Panc1 (cell line): ENCODE measurements around the gene FARS2.

Experiments
- POLR2AphosphoS5 ChIP-seq: IDR thresholded peaks from 2 replicates; pipeline ENCODE4 v1.6.1; 2012; ENCODE audit warnings: mild to moderate bottlenecking, low read depth, low read length, moderate library complexity
- SIN3A ChIP-seq: IDR thresholded peaks from 2 replicates; pipeline ENCODE4 v1.6.1; 2012; ENCODE audit warnings: low read depth, mild to moderate bottlenecking, low read length, moderate library complexity, borderline replicate concordance; ENCODE audit not compliant: insufficient read depth
- TCF7L2 ChIP-seq: IDR thresholded peaks from 2 replicates; pipeline ENCODE4 v1.6.1; 2011; ENCODE audit warnings: mild to moderate bottlenecking, low read depth, low read length, inconsistent platforms
- TF ChIP-seq, protein P1 (sequence below), 2 experiments: IDR thresholded peaks; 2 replicates each; pipeline ENCODE4 v1.6.1; 2011 to 2012; ENCODE audit warnings: low read depth in 2 of 2, control low read depth in 1 of 2, low read length in 1 of 2, mild to moderate bottlenecking in 1 of 2, moderate library complexity in 1 of 2; ENCODE audit not compliant: insufficient read depth in 1 of 2
- TF ChIP-seq, protein P2 (sequence below): fragments of 450-650 bp; IDR thresholded peaks from 2 replicates; pipeline ENCODE4 v1.5.1; 2017; ENCODE audit warnings: mild to moderate bottlenecking

GRCh38 chr6:5378331-5378730 is 117.0 kb downstream of the FARS2 start:
- TF ChIP-seq, protein P1, sequence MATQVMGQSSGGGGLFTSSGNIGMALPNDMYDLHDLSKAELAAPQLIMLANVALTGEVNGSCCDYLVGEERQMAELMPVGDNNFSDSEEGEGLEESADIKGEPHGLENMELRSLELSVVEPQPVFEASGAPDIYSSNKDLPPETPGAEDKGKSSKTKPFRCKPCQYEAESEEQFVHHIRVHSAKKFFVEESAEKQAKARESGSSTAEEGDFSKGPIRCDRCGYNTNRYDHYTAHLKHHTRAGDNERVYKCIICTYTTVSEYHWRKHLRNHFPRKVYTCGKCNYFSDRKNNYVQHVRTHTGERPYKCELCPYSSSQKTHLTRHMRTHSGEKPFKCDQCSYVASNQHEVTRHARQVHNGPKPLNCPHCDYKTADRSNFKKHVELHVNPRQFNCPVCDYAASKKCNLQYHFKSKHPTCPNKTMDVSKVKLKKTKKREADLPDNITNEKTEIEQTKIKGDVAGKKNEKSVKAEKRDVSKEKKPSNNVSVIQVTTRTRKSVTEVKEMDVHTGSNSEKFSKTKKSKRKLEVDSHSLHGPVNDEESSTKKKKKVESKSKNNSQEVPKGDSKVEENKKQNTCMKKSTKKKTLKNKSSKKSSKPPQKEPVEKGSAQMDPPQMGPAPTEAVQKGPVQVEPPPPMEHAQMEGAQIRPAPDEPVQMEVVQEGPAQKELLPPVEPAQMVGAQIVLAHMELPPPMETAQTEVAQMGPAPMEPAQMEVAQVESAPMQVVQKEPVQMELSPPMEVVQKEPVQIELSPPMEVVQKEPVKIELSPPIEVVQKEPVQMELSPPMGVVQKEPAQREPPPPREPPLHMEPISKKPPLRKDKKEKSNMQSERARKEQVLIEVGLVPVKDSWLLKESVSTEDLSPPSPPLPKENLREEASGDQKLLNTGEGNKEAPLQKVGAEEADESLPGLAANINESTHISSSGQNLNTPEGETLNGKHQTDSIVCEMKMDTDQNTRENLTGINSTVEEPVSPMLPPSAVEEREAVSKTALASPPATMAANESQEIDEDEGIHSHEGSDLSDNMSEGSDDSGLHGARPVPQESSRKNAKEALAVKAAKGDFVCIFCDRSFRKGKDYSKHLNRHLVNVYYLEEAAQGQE (IDR thresholded peaks at IDR 0.05; ENCODE audit: insufficient read depth in 1 of 2, low read depth in 2 of 2, low read length in 1 of 2), result no peak
- TF ChIP-seq, protein P2, sequence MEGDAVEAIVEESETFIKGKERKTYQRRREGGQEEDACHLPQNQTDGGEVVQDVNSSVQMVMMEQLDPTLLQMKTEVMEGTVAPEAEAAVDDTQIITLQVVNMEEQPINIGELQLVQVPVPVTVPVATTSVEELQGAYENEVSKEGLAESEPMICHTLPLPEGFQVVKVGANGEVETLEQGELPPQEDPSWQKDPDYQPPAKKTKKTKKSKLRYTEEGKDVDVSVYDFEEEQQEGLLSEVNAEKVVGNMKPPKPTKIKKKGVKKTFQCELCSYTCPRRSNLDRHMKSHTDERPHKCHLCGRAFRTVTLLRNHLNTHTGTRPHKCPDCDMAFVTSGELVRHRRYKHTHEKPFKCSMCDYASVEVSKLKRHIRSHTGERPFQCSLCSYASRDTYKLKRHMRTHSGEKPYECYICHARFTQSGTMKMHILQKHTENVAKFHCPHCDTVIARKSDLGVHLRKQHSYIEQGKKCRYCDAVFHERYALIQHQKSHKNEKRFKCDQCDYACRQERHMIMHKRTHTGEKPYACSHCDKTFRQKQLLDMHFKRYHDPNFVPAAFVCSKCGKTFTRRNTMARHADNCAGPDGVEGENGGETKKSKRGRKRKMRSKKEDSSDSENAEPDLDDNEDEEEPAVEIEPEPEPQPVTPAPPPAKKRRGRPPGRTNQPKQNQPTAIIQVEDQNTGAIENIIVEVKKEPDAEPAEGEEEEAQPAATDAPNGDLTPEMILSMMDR, result no peak
- TF ChIP-seq SIN3A (no peak), POLR2AphosphoS5 (no peak), TCF7L2 (no peak)
